NOMO-1 treated with DMSO at 0.1 percent for 48 hours (cell line): Measurements from ENCODE around the gene ICE1.
"Not testable (repeated sequence)": the region's sequence is repeated elsewhere in the genome, so short reads cannot be mapped to it uniquely, and the experiment has no call there.

Source experiments
- DNase-seq: peaks from one replicate; lab custom pipeline; 2025; ENCODE audit not compliant: unreplicated experiment; lab: John Stamatoyannopoulos, UW

The ICE1 gene

DNA sequence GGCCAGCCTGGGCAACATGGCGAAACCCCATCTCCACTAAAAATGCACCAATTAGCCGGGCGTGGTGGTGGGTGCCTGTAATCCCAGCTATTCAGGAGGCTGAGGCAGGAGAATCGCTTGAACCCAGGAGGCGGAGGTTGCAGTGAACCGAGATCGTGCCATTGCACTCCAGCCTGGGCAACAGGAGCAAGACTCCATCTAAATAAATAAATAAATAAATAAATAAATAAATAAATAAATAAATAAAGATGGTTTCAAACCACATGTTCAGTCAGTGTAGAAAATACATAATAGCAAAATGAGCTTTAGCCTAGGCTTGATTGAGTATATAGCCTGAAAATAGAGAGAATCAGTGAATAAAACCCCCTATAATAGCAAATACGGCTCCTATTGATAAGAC lies 27.4 kb upstream of the ICE1 start:
- DNase-seq, result not testable (repeated sequence)

GRCh38 chr5:5398071-5398470 lies 24.4 kb upstream of the ICE1 start:
- DNase-seq, result no peak

DNA sequence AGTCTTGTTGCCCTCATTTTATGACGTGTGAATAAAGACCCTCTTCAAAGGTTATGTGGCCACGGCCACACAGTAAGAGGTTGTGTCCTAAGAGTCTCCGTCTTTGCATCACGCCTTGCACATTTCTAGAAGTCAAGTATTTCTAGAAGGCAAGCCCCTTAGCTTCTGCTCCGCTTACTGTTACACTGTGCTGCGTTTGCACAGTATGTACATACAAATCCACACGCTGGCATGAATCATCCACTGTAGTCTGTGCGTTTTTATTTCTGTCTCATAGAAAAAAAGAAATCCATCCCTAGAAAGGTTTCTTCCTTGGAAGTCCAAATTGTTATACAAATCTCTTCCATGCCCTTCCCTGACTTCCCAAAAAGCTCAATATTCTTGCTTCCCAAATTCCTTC lies 21.4 kb upstream of the ICE1 start:
- DNase-seq, result no peak

GRCh38 chr5:5403741-5404140 lies 18.7 kb upstream of the ICE1 start:
- DNase-seq, result no peak

- no peak for DNase-seq
These were observed 18.1 kb upstream of the ICE1 start for GRCh38 chr5:5404381-5404780.

DNA sequence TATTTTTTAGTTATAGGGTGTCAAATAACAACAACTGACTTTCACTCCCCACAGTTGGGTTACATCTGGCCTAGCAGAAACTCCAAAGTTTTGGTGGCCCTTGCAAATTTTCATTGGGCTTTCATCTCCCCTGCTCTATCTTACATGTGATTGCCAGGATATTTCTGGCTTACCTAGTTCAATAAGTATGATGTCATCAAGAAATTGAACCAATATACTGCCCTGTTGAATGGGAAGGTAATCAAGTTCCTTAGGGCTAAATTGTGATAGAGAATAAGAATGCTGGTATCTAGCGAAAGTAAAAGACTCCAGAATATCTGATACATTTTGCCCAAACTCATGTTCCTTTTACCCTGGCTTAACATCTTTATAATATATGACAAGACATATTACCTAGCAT lies 17.0 kb upstream of the ICE1 start:
- DNase-seq, result no peak

DNA sequence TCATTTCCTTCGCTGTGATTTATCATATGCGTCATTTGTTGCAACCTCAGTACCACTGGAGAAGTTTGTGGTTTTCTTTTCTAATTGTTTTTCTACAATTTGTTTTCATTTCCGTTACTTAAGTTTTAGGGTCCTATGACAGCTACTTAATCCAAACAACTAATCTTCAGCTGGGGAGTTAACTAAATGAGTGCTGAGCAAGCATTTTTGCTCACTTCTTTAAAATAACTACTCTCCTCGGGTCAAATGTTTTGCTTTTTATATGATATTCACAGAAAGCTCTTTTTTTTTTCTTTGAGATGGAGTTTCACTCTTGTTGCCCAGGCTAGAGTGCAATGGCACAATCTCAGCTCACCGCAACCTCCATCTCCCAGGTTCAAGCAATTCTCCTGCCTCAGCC lies 14.6 kb upstream of the ICE1 start:
- no peak for DNase-seq

GRCh38 chr5:5409151-5409810 lies 13.2 kb upstream of the ICE1 start:
- no peak for DNase-seq

GRCh38 chr5:5413856-5414255 lies 8.6 kb upstream of the ICE1 start:
- not testable (repeated sequence) for DNase-seq

- DNase-seq, result no peak
These were observed 7.5 kb upstream of the ICE1 start for GRCh38 chr5:5414999-5415398.

DNA sequence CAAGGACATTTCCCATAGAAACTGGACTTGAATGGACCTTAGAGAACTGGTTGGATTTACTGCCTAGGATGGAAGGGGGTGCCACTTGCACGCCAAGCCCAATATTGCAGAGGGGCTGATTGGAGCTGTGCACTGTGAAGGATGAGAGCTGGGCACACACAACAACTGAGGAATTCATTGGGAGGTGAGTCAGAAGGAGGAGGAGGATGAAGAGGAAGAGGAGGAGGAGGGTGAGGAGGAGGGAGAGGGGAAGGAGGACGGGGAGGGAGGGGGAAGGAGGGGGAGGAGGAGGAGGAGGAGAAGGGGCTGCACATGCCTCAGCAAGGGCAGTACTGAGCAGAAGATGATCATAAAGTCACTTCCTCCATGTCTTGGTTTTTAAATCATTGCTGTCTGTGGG lies 5.7 kb upstream of the ICE1 start:
- no peak for DNase-seq

- DNase-seq, result no peak
These were observed 4.5 kb upstream of the ICE1 start for GRCh38 chr5:5418006-5418405.

DNA sequence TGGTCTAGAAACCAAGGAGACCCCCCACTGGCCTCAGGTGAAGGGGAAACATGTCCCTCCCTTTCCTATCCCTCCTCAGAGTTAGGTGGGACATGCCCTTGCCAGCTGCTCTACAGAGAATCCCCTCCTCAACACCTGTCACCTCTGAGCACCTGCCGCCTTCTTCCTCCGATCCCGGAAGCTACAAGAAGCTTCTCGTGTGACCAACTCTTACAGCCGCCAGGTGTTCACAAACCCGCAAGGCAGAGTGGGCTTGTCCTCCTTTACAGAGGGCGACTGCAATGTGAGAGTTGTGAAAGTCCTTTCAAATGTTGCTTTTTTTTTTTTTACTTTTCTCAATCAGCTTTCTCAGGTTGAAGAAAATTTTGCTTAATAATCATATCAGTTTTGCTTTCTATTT lies 3.7 kb upstream of the ICE1 start:
- no peak for DNase-seq

GRCh38 chr5:5419291-5420210 lies 2.9 kb upstream of the ICE1 start:
- peak; percentile 33 for DNase-seq

DNA sequence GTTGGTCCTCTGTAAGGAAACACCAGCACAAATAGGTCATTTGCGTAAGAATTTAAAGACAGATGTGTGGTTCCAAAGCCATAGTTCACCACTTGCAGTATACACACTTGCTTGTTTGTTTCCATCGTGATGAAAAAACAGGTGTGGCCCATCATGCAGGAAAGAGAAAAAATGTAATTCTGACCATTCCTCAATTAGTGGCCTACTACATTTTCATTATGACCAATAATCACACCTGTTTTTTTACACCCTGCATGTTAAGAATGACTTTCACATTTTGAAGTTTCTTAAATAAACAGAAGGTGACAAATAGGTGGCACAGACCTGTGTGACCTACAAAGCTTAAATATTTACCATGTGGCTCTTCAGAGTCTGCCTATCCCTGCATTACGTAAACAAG lies 2.2 kb upstream of the ICE1 start:
- no peak for DNase-seq

- peak; percentile 36 for DNase-seq
These were observed 1.1 kb upstream of the ICE1 start for GRCh38 chr5:5421149-5421960.

DNA sequence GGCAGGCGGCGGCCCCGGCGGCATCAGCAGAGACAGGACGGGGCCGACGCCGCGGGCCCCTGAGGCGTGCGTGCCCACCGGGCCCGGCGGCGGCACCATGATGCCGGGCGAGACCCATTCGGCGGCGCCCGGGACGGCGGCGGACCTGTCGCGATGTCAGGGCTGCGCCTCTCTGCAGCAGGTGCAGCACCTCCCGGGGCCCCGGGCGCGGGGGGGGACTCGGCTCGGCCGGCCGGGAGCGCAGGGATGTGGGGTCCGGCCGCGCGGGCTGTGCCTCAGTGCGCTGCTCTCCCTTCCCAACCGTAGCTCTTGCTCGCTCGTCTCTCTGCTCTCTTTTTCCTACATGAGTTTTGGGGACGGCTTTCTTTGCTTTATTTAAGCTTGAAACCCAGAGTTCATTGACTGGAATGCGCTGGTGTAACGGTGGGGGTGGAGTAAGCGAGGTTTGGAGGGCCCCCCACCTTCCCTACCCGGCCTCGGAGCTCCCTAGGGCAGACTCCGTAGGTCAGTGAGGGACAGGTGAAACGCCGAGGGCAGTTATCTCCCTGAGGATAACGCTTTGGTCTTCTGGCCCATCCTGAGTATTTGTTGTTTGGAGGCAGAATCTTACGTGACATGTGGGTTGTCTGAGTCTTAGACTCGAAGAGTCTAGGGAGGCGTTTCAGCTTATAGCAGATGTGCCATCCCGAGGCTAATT lies 490 bp downstream of the ICE1 start:
- DNase-seq, result no peak

DNA sequence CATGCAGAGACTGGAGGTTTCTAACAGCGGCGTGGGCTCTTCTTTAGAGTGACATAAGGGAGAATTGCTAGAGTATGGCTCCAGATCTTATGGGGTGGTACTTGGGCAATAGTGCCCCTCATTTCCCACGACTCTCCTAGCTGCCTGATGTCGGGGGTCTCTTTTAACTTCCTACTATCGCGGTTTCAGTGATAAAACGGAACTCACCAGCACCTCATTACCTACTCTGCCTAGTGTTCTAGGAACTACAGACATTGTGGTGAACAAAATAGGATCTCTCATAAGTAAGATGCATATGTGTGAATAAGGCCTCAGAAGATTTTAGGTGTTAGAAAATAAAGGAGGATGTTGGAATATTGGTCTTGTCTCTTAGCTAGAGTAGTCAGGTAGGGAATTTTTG lies 1.1 kb downstream of the ICE1 start:
- peak; percentile 29 for DNase-seq

GRCh38 chr5:5424736-5425135 lies 2.3 kb downstream of the ICE1 start:
- no peak for DNase-seq

DNA sequence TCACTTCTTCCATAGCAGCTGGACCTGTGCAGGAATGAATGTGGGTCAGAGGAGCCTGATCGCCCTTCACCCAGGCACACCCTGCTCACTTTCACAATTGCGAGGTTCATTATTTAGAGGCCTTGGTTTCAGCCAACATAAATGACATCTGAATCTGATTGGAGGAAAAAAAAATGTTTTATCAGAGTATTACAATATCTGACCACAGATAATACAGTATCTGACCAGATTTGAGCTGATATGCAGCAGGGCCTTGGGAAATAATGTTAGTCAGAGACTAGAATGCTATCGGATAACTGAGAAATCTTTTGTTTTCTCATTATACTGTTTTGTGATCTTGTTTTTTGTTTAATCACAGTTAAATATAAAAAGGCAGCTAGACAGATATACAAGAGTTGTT lies 7.7 kb downstream of the ICE1 start:
- no peak for DNase-seq
